ENCODE data around the gene SLMAP. TPM values are rescaled to one million over a fixed set of nuclear protein-coding genes. Genes with fewer than 3 reads are reported as not detected.

Gene SLMAP
- total RNA-seq, 3 donors from 2014 or later: 41.3 to 105 (median 83.6) TPM

- Histone ChIP-seq H3K36me3 (no peaks in the 10 kb centered on the region), H3K4me3 (no peak overlapping the region), H3K9me3 (no peaks in the 10 kb centered on the region), H3K27me3 (no peaks in the 10 kb centered on the region), H3K4me1 (no peaks in the 10 kb centered on the region), H3K27ac (no peak overlapping the region)
- DNase-seq (ENCODE audit: low spot score in 2 of 2): no peak
- TF ChIP-seq POLR2A (IDR thresholded peaks at IDR 0.05): no peak
- TF ChIP-seq POLR2AphosphoS5 (IDR thresholded peaks at IDR 0.05): no peak
- no peak for TF ChIP-seq CTCF (IDR thresholded peaks at IDR 0.05)
- intact Hi-C loops (cut with DNase I; ENCODE audit: low total_unique reads): no loop called here
These were observed 40.4 kb upstream of the SLMAP start for GRCh38 chr3:57715686-57716085.

GRCh38 chr3:57717205-57717868, 38.8 kb upstream of the SLMAP start:
- H3K36me3 ChIP-seq: no peaks in the 10 kb centered on the region
- H3K4me1 ChIP-seq: no peaks in the 10 kb centered on the region
- intact Hi-C loops (cut with DNase I; ENCODE audit: low total_unique reads): no loop called here
- no peak overlapping the region for H3K27ac ChIP-seq
- no peak for TF ChIP-seq CTCF (IDR thresholded peaks at IDR 0.05)
- TF ChIP-seq POLR2AphosphoS5 (IDR thresholded peaks at IDR 0.05): no peak
- TF ChIP-seq POLR2A (IDR thresholded peaks at IDR 0.05): no peak
- no peak overlapping the region for H3K4me3 ChIP-seq
- no peaks in the 10 kb centered on the region for H3K27me3 ChIP-seq
- H3K9me3 ChIP-seq: no peaks in the 10 kb centered on the region
- no peak for DNase-seq (ENCODE audit: low spot score in 2 of 2)

DNA sequence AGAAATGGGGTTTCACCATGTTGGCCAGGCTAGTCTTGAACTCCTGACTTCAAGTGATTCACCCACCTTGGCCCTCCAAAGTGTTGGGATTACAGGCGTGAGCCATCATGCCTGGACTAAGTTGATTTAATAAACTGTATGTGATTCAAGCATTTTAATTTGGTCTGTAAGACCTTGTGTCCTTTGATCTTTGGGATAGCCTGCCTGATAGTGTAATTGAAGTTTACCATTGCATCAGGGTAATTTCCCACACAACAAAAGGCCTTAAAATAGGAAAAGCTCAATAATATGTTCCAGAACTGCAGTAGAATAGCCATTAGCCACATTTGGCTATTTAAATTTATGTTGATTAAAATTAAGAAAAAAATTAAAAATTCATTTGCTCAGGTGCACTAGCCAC, 38.0 kb upstream of the SLMAP start:
- no peaks in the 10 kb centered on the region for H3K4me1 ChIP-seq
- intact Hi-C loops (cut with DNase I; ENCODE audit: low total_unique reads): no loop called here
- no peaks in the 10 kb centered on the region for H3K9me3 ChIP-seq
- no peaks in the 10 kb centered on the region for H3K36me3 ChIP-seq
- no peak overlapping the region for H3K4me3 ChIP-seq
- TF ChIP-seq POLR2AphosphoS5 (IDR thresholded peaks at IDR 0.05) (no peak), POLR2A (IDR thresholded peaks at IDR 0.05) (no peak), CTCF (IDR thresholded peaks at IDR 0.05) (no peak)
- no peaks in the 10 kb centered on the region for H3K27me3 ChIP-seq
- DNase-seq (ENCODE audit: low spot score in 2 of 2): no peak
- H3K27ac ChIP-seq: no peak overlapping the region

- Histone ChIP-seq H3K27me3 (no peaks in the 10 kb centered on the region), H3K4me3 (no peak overlapping the region), H3K9me3 (no peaks in the 10 kb centered on the region), H3K27ac (no peak overlapping the region), H3K36me3 (no peaks in the 10 kb centered on the region), H3K4me1 (no peaks in the 10 kb centered on the region)
- TF ChIP-seq CTCF (IDR thresholded peaks at IDR 0.05): no peak
- TF ChIP-seq POLR2A (IDR thresholded peaks at IDR 0.05): no peak
- TF ChIP-seq POLR2AphosphoS5 (IDR thresholded peaks at IDR 0.05): no peak
- intact Hi-C loops (cut with DNase I; ENCODE audit: low total_unique reads): no loop called here
- DNase-seq (ENCODE audit: low spot score in 2 of 2): no peak
These were observed 29.7 kb upstream of the SLMAP start for GRCh38 chr3:57726397-57726796.

GRCh38 chr3:57727106-57727505, 29.0 kb upstream of the SLMAP start:
- H3K27ac ChIP-seq: no peak overlapping the region
- H3K36me3 ChIP-seq: no peaks in the 10 kb centered on the region
- no peaks in the 10 kb centered on the region for H3K9me3 ChIP-seq
- intact Hi-C loops (cut with DNase I; ENCODE audit: low total_unique reads): no loop called here
- DNase-seq (ENCODE audit: low spot score in 2 of 2): no peak
- no peak overlapping the region for H3K4me3 ChIP-seq
- no peaks in the 10 kb centered on the region for H3K27me3 ChIP-seq
- no peak for TF ChIP-seq POLR2A (IDR thresholded peaks at IDR 0.05)
- no peak for TF ChIP-seq POLR2AphosphoS5 (IDR thresholded peaks at IDR 0.05)
- TF ChIP-seq CTCF (IDR thresholded peaks at IDR 0.05): no peak
- no peaks in the 10 kb centered on the region for H3K4me1 ChIP-seq

All from breast epithelium (tissue), 4 donors.